ENCODE data around the gene RAE1. TPM values are rescaled to one million over a fixed set of nuclear protein-coding genes. Genes with fewer than 3 reads are reported as not detected.

The RAE1 gene
- total RNA-seq, 1 donor from 2014 or later, result 44.6 TPM

GRCh38 chr20:57420571-57421252 lies 69.7 kb downstream of the RAE1 start:
- TF ChIP-seq CTCF (IDR thresholded peaks at IDR 0.05; ENCODE audit: unreplicated experiment), result no peak
- H3K9me3 Mint-ChIP-seq (ENCODE audit: low read depth), result no peaks in the 10 kb centered on the region
- H3K27ac Mint-ChIP-seq, result no peak overlapping the region
- H3K36me3 Mint-ChIP-seq (ENCODE audit: insufficient read depth), result no peaks in the 10 kb centered on the region
- DNase-seq (ENCODE audit: low spot score, unreplicated experiment), result no peak
- no peak overlapping the region for H3K4me3 Mint-ChIP-seq (ENCODE audit: low read depth)
- no peaks in the 10 kb centered on the region for H3K4me1 Mint-ChIP-seq (ENCODE audit: low read depth)
- peaks cover 7% of the 10 kb centered on the region for H3K27me3 Mint-ChIP-seq

- Mint-ChIP-seq H3K9me3 (ENCODE audit: low read depth) (no peaks in the 10 kb centered on the region), H3K36me3 (ENCODE audit: insufficient read depth) (no peaks in the 10 kb centered on the region), H3K4me1 (ENCODE audit: low read depth) (no peaks in the 10 kb centered on the region), H3K27ac (no peak overlapping the region), H3K4me3 (ENCODE audit: low read depth) (no peak overlapping the region), H3K27me3 (peaks cover 7% of the 10 kb centered on the region)
- no peak for DNase-seq (ENCODE audit: low spot score, unreplicated experiment)
- TF ChIP-seq CTCF (IDR thresholded peaks at IDR 0.05; ENCODE audit: unreplicated experiment), result no peak
Measured at GRCh38 chr20:57421253-57422220, 70.5 kb downstream of the RAE1 start.

GRCh38 chr20:57422254-57422653 lies 71.2 kb downstream of the RAE1 start:
- no peak overlapping the region for H3K4me3 Mint-ChIP-seq (ENCODE audit: low read depth)
- H3K27me3 Mint-ChIP-seq, result peaks cover 7% of the 10 kb centered on the region
- TF ChIP-seq CTCF (IDR thresholded peaks at IDR 0.05; ENCODE audit: unreplicated experiment), result no peak
- H3K4me1 Mint-ChIP-seq (ENCODE audit: low read depth), result no peaks in the 10 kb centered on the region
- H3K36me3 Mint-ChIP-seq (ENCODE audit: insufficient read depth), result no peaks in the 10 kb centered on the region
- no peak overlapping the region for H3K27ac Mint-ChIP-seq
- H3K9me3 Mint-ChIP-seq (ENCODE audit: low read depth), result no peaks in the 10 kb centered on the region
- DNase-seq (ENCODE audit: low spot score, unreplicated experiment), result no peak

- no peak for TF ChIP-seq CTCF (IDR thresholded peaks at IDR 0.05; ENCODE audit: unreplicated experiment)
- DNase-seq (ENCODE audit: low spot score, unreplicated experiment), result no peak
- Mint-ChIP-seq H3K27me3 (peaks cover 10% of the 10 kb centered on the region), H3K36me3 (ENCODE audit: insufficient read depth) (no peaks in the 10 kb centered on the region), H3K9me3 (ENCODE audit: low read depth) (no peaks in the 10 kb centered on the region), H3K4me3 (ENCODE audit: low read depth) (no peak overlapping the region), H3K27ac (peak overlapping the region; percentile 83), H3K4me1 (ENCODE audit: low read depth) (no peaks in the 10 kb centered on the region)
Measured at GRCh38 chr20:57425150-57426013, 74.3 kb downstream of the RAE1 start.

- H3K36me3 Mint-ChIP-seq (ENCODE audit: insufficient read depth), result no peaks in the 10 kb centered on the region
- no peak overlapping the region for H3K4me3 Mint-ChIP-seq (ENCODE audit: low read depth)
- H3K9me3 Mint-ChIP-seq (ENCODE audit: low read depth), result no peaks in the 10 kb centered on the region
- H3K27ac Mint-ChIP-seq, result no peak overlapping the region
- DNase-seq (ENCODE audit: low spot score, unreplicated experiment), result no peak
- TF ChIP-seq CTCF (IDR thresholded peaks at IDR 0.05; ENCODE audit: unreplicated experiment), result no peak
- peaks cover 10% of the 10 kb centered on the region for H3K27me3 Mint-ChIP-seq
- no peaks in the 10 kb centered on the region for H3K4me1 Mint-ChIP-seq (ENCODE audit: low read depth)
Measured at GRCh38 chr20:57426271-57426689, 75.2 kb downstream of the RAE1 start.

All from progenitor cell of endocrine pancreas (in vitro differentiated cells).